Tibial nerve (tissue), 4 donors: ENCODE results near the gene ITPKC.

Experiments used
- EP300 ChIP-seq, 2 donors: sonication (generic); formaldehyde crosslinking; IDR thresholded peaks; one replicate each; pipeline ENCODE4 v1.6.1; 2017; ENCODE audit warnings: antibody characterized with exemption in 2 of 2, mild to moderate bottlenecking in 1 of 2
- POLR2A ChIP-seq, 2 donors: fragments of 450-650 bp; IDR thresholded peaks; one replicate each; pipeline ENCODE4 v1.6.1; 2017; ENCODE audit warnings: antibody characterized with exemption in 2 of 2, mild to moderate bottlenecking in 2 of 2, moderate library complexity in 2 of 2
- TF ChIP-seq, protein P1 (sequence below), 5 experiments: fragments of 200-600 bp in 3 of 5; fragments of 450-650 bp in 2 of 5; sonication (generic) in 3 of 5; IDR thresholded peaks; one replicate each; pipeline ENCODE4 v1.5.1; 2016 to 2019; ENCODE audit warnings: antibody characterized with exemption in 5 of 5, mild to moderate bottlenecking in 3 of 5, moderate library complexity in 2 of 5

DNA sequence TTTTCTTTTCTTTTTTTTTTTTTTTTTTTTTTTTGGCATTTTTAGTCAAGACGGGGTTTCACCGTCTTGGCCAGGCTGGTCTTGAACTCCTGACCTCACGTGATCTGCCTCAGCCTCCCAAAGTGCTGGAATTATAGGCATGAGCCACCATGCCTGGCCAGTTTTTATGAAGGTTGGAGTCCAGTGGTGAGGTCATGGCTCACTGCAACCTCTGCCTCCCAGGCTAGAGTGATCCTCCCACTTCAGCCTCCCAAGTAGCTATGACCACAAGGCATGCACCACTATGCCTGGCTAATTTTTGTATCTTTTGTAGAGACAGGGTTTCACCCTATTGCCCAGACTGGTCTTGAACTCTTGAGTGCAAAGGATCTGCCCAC, 38.3 kb downstream of the ITPKC start:
- TF ChIP-seq, protein P1, sequence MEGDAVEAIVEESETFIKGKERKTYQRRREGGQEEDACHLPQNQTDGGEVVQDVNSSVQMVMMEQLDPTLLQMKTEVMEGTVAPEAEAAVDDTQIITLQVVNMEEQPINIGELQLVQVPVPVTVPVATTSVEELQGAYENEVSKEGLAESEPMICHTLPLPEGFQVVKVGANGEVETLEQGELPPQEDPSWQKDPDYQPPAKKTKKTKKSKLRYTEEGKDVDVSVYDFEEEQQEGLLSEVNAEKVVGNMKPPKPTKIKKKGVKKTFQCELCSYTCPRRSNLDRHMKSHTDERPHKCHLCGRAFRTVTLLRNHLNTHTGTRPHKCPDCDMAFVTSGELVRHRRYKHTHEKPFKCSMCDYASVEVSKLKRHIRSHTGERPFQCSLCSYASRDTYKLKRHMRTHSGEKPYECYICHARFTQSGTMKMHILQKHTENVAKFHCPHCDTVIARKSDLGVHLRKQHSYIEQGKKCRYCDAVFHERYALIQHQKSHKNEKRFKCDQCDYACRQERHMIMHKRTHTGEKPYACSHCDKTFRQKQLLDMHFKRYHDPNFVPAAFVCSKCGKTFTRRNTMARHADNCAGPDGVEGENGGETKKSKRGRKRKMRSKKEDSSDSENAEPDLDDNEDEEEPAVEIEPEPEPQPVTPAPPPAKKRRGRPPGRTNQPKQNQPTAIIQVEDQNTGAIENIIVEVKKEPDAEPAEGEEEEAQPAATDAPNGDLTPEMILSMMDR (IDR thresholded peaks at IDR 0.05) = no peak
- TF ChIP-seq POLR2A (IDR thresholded peaks at IDR 0.05) (no peak), EP300 (IDR thresholded peaks at IDR 0.05) (no peak)
